Nephron progenitor cell (in vitro differentiated cells): ENCODE results near the gene TOP1.

Source experiments
- DNase-seq: peaks from one replicate; pipeline ENCODE4 v3.0.0; 2021
- H3K27ac Mint-ChIP-seq: 2 replicates; pipeline ENCODE4 v1.8.0; 2021; ENCODE audit warnings: mild to moderate bottlenecking, moderate library complexity, mixed read lengths
- H3K27me3 Mint-ChIP-seq: 2 replicates; pipeline ENCODE4 v1.8.0; 2021; ENCODE audit warnings: mild to moderate bottlenecking, low read depth, mixed read lengths; ENCODE audit not compliant: poor library complexity
- H3K36me3 Mint-ChIP-seq: 2 replicates; pipeline ENCODE4 v1.8.0; 2021; ENCODE audit warnings: low read depth, mixed read lengths
- H3K4me1 Mint-ChIP-seq: 2 replicates; pipeline ENCODE4 v1.8.0; 2021; ENCODE audit warnings: mixed read lengths
- H3K4me3 Mint-ChIP-seq: 2 replicates; pipeline ENCODE4 v1.8.0; 2021; ENCODE audit warnings: mild to moderate bottlenecking, moderate library complexity, mixed read lengths
- H3K9me3 Mint-ChIP-seq: 2 replicates; pipeline ENCODE4 v1.8.0; 2021; ENCODE audit warnings: mild to moderate bottlenecking, moderate library complexity, mixed read lengths
- TF ChIP-seq, protein P1 (sequence below): fragments of 200-600 bp; sonication (generic); IDR thresholded peaks from 2 replicates; pipeline ENCODE4 v1.5.0; 2021; ENCODE audit warnings: antibody characterized with exemption

TOP1 gene

DNA sequence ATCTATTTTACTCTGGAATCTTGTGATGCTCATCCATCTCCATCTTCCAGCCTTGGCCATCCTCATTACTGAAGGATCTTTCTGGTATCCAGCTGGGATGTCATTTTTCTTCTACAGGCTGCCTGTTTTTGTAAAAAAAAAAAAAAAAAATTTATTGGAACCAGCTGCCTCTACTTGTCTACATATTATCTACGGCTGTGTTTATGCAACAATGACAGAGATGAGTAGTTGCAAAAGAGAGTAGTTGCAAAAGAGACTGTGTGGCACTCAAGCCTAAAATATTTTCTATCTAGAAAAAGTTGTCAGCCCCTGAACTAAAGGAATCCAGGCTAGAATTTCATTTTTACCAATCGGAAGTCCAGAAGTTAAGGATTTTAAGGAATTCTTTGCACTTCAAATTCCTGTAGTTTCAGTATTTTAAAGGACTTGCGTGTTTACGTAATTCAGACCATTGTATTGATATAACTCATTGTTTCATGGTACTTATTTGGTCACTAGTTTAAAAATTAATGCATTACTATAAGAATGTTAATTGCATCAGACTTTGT is 70.2 kb downstream of the TOP1 start:
- peaks cover 72% of the 10 kb centered on the region for H3K36me3 Mint-ChIP-seq
- TF ChIP-seq, protein P1, sequence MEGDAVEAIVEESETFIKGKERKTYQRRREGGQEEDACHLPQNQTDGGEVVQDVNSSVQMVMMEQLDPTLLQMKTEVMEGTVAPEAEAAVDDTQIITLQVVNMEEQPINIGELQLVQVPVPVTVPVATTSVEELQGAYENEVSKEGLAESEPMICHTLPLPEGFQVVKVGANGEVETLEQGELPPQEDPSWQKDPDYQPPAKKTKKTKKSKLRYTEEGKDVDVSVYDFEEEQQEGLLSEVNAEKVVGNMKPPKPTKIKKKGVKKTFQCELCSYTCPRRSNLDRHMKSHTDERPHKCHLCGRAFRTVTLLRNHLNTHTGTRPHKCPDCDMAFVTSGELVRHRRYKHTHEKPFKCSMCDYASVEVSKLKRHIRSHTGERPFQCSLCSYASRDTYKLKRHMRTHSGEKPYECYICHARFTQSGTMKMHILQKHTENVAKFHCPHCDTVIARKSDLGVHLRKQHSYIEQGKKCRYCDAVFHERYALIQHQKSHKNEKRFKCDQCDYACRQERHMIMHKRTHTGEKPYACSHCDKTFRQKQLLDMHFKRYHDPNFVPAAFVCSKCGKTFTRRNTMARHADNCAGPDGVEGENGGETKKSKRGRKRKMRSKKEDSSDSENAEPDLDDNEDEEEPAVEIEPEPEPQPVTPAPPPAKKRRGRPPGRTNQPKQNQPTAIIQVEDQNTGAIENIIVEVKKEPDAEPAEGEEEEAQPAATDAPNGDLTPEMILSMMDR = no peak
- peaks cover 7% of the 10 kb centered on the region for H3K4me1 Mint-ChIP-seq
- no peak for DNase-seq
- H3K9me3 Mint-ChIP-seq = no peaks in the 10 kb centered on the region
- H3K27ac Mint-ChIP-seq = no peak overlapping the region
- H3K27me3 Mint-ChIP-seq = no peaks in the 10 kb centered on the region
- no peak overlapping the region for H3K4me3 Mint-ChIP-seq

DNA sequence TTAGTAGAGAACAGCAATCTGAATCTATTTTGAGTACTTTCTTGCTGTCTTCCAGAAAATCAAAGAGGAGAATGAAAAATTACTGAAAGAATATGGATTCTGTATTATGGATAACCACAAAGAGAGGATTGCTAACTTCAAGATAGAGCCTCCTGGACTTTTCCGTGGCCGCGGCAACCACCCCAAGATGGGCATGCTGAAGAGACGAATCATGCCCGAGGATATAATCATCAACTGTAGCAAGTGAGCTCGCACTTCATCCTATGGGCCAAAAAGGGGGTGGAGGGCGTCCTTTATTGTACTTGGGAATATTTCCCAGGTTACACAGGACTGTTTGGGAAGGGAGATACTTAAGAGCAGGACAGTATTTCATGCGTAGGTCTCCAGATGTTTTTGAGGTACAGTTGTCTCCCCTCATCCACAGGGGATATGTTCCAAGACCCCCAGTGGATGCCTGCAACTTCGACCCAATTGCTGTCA is 71.4 kb downstream of the TOP1 start:
- H3K27me3 Mint-ChIP-seq = no peaks in the 10 kb centered on the region
- H3K4me3 Mint-ChIP-seq = no peak overlapping the region
- H3K27ac Mint-ChIP-seq = no peak overlapping the region
- DNase-seq = no peak
- H3K36me3 Mint-ChIP-seq = peaks cover 78% of the 10 kb centered on the region
- no peaks in the 10 kb centered on the region for H3K4me1 Mint-ChIP-seq
- no peaks in the 10 kb centered on the region for H3K9me3 Mint-ChIP-seq
- TF ChIP-seq, protein P1 = no peak

DNA sequence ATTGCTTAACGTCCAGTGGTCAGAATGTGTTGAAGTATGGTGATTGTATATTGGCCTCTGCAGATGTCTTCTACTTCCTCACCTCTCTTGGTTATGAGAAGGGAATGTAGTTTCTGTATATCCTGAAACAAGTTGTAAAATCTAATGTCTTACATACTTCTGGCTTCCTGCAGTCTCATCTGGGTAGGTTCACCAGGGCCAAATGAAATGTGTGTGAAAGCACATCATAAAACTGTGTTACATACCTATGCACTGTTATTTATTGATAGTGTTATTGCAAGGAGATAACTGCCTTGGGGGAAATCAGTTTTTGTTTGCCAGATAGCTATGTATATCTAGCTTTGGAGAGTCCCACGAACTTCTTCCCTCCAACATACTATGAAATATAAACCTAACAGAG is 73.0 kb downstream of the TOP1 start:
- Mint-ChIP-seq H3K27ac (no peak overlapping the region), H3K36me3 (peaks cover 83% of the 10 kb centered on the region), H3K4me3 (no peak overlapping the region), H3K27me3 (no peaks in the 10 kb centered on the region), H3K4me1 (no peaks in the 10 kb centered on the region), H3K9me3 (no peaks in the 10 kb centered on the region)
- DNase-seq = no peak
- TF ChIP-seq, protein P1 = no peak

DNA sequence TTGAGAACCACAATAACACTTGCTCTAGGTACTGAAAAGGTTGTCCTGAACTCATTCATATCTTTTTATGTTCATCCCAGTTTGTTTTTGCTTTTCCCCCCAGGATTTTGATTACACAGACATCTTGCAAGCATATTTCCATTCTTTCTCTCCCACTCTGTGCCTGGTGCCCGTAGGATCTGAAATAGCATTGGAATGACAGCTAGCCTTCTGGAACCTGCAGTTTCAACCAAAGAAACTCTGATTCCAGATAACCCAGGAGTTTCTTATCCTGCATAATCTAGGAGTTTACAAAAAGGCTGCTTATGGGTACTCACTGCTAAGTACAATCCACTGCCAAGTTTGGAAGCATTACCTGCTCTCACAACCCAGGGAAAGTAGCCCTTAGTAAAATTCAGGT is 79.9 kb downstream of the TOP1 start:
- no peaks in the 10 kb centered on the region for H3K27me3 Mint-ChIP-seq
- H3K9me3 Mint-ChIP-seq = no peaks in the 10 kb centered on the region
- TF ChIP-seq, protein P1 = no peak
- no peak for DNase-seq
- peaks cover 5% of the 10 kb centered on the region for H3K4me1 Mint-ChIP-seq
- H3K36me3 Mint-ChIP-seq = peaks cover 88% of the 10 kb centered on the region
- no peak overlapping the region for H3K27ac Mint-ChIP-seq
- H3K4me3 Mint-ChIP-seq = no peak overlapping the region

DNA sequence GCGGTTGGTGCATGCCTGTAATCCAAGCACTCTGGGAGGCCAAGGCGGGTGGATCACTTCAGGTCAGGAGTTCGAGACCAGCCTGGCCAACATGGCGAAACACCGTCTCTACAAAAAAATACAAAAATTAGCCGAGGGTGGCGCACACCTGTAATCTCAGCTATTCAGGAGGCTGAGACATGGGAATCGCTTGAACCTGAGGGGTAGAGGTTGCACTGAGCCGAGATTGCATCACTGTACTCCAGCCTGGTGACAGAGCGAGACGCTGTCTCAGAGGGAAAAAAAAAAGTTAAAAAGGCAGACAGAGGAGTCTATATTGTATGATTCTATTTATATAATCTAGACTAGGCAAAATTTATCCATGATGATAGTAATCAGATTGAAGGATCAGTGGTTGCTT is 81.4 kb downstream of the TOP1 start:
- H3K36me3 Mint-ChIP-seq = peaks cover 87% of the 10 kb centered on the region
- TF ChIP-seq, protein P1 = no peak
- H3K27ac Mint-ChIP-seq = no peak overlapping the region
- H3K9me3 Mint-ChIP-seq = no peaks in the 10 kb centered on the region
- no peak overlapping the region for H3K4me3 Mint-ChIP-seq
- no peak for DNase-seq
- H3K4me1 Mint-ChIP-seq = peaks cover 5% of the 10 kb centered on the region
- no peaks in the 10 kb centered on the region for H3K27me3 Mint-ChIP-seq

DNA sequence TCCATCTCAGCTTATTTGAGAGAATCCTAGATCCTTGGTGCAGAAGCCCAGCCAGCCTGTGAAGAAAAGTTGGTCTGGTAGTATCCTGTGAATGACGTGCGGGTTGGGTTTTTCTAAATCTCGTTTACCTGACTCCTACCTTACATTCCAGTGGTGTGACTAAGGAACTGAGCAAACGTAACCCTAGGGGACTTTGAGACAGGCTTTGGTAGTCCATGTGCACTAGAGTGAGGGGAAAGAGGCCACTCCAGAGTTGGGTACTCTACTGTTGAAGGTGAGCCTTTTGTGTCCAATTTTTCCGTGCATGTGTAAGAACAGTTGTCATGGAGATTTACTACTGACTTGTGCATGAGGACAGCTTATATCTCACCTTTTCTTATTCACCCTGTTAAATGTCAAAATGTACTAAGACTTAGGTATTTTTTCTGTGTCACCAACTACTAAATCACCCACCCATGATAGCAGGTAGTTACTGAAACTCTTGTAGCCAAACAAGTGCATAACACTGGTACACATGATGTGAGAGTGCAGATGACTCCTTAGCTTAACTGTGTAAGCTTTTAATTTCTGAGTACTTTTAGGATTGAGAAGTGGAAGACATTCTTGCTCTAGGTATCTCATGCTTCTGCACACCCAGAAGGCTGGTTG is 82.4 kb downstream of the TOP1 start:
- Mint-ChIP-seq H3K27me3 (no peaks in the 10 kb centered on the region), H3K36me3 (peaks cover 91% of the 10 kb centered on the region), H3K4me3 (no peak overlapping the region), H3K4me1 (peaks cover 5% of the 10 kb centered on the region), H3K9me3 (no peaks in the 10 kb centered on the region), H3K27ac (peak overlapping the region; percentile 73)
- DNase-seq = no peak
- TF ChIP-seq, protein P1 = no peak
